NCI-H1436 treated with DMSO at 0.1 percent for 48 hours (cell line): ENCODE results near the gene SLC39A1.

Source experiments
- DNase-seq: peaks from one replicate; lab custom pipeline; 2025; lab: John Stamatoyannopoulos, UW

Gene SLC39A1

GRCh38 chr1:153976819-153977249 lies 13.5 kb upstream of the SLC39A1 start:
- DNase-seq: no peak

- DNase-seq: no peak
These were observed 10.2 kb upstream of the SLC39A1 start for GRCh38 chr1:153973525-153973924.

- DNase-seq: no peak
These were observed 9.7 kb upstream of the SLC39A1 start for GRCh38 chr1:153973071-153973470.

DNA sequence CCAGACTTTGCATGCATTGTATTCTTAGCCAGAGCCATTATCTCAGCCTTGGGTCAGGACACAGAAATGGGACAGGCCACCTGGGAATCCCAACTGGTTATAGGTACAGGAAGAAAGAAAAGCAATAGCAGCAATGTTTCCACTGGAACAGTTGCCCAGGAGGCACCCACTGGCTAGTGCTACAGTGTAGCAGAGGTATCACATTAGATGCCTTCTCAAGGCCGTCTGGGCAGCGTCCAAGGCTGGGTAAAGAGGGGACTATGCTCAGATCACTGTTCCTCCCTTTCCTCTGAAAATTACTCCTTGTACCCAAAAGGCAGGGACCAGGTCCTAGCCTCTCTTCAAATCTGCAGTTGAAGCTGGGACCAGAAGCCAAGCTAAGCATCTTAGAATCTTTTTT lies 7.0 kb upstream of the SLC39A1 start:
- DNase-seq: no peak

GRCh38 chr1:153968972-153969371 lies 5.6 kb upstream of the SLC39A1 start:
- no peak for DNase-seq

GRCh38 chr1:153968408-153968807 lies 5.1 kb upstream of the SLC39A1 start:
- DNase-seq: no peak

- no peak for DNase-seq
These were observed 4.6 kb upstream of the SLC39A1 start for GRCh38 chr1:153968000-153968363.

DNA sequence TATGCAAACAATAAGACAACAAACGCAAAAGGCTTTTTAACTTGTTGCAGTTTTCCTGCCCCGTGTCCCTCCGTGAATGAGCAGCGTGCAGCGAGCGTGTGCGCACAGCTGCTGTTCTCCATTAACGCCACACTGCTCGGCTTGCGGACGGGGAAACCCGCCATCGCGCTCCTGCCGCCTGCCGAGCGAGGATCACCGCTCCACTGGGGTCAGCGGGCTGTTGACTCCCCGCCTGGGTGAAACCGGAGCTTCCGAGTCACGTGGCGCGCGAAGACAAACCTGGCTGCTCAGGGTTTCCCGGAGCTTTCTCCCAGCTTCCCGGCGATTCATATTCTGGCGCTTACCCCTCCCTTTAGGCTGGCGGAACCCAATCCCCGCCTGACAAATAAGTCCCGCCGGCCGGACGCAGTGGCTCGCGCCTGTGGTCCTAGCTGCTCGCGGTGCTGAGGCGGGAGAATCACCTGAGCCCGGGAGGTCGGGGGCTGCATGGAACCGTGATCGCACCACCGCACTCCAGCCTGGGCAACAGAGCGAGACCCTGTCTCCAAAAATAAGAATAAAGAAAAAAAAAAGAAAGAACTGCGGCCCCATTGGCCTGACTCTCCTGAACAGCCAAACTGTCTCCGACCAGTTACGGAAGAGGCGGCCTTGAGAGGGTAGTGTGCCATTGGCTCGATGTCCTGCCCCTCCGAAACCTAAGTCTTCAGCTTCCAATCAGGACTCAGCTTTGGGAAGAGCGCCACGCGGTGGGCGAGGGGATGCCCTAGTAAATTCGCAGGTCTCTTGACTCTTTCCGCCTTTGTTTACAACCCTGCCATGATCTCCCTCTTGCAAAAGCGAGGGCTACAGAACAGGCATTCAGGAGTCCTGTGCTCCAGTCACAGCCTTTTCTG lies 4.0 kb upstream of the SLC39A1 start, which contains the start of gene CREB3L4:
TSS of gene CREB3L4 (plus strand) at position 796 of the 893 bp plus-strand sequence. CDS start 624 bp downstream, outside the sequence.
- DNase-seq: peak; percentile 97

GRCh38 chr1:153963850-153964331 lies 554 bp upstream of the SLC39A1 start:
- DNase-seq: no peak

DNA sequence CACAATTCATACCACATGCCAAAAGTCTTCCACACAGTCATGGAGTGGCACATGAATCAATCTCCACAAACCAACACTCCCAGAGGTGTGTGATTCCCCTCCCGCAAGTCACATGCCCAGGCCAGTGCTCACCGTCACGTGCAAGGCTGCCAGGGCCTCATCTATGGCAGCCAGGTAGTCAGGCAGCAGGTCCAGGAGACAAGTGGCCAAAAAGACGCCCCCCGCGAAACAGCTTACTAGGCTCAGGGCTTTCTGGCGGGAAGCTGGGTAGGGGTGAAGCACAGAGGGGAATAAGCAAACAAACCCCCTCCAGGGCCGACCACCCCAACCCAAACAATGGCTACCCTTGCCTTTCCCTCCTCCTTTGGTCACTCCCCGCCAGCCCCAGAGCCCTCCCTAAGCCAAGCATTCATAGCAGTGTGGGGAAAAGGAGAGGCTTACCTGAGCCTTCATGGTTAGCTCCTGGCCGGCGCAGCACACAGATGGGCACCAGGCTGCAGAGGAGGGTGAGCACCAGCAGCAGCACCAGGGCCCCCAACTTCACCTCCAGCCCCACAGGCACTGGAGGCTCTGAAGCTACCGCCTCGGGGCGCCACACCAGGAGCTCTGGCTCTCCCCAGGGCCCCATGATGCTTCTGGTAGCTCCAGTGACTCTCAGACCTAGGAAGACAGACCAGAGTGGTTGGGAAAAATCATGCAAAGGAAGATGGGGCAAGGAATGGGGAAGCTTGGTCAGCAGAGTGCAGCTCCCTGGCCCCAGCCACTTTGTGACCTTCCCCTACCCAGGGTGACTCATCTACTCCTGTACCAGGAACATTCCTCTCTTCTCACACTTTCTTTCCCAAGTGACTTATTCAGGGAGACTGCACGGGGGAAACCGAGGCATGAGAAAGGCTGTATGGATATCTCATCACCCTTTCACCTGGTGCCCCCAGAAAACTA lies 978 bp downstream of the SLC39A1 start:
- DNase-seq: no peak

DNA sequence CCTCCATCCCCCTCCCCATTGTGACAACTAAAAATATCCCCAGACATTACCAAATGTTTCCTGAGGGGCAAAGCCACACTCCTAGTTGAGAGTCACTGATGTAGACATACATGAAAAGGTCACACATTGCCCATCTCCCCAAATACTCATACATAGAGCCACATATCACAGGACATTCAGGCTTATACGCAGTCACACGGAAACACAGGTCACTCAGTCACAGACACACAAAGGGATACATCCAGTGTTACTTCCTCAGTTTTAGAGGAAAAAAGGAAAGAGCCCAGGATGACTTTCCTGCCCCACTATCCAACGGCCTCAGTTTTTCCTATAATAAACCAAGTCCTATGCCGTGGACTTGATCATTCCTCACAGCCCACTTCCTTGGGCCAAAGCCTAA lies 1.9 kb downstream of the SLC39A1 start:
- no peak for DNase-seq

GRCh38 chr1:153960206-153960605 lies 3.1 kb downstream of the SLC39A1 start:
- no peak for DNase-seq

DNA sequence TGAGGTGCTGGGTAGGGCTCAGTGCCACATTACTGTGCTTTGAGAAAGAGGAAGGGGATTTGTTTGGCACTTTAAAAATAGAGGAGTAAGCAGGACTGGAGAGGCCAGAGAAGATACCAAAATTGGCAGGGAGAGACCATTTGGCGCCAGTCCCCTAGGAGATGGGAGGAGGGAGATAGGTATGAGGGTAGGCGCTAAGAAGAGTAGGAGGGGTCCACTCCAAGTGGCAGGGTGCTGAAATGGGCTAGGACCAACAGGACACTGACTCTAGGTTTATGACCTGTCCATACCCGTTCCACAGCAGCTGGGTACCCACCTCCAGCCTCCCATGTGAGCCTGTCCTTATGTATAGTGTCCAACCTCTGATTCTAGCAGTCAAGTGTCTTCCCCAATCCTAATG lies 3.9 kb downstream of the SLC39A1 start:
- DNase-seq: no peak

DNA sequence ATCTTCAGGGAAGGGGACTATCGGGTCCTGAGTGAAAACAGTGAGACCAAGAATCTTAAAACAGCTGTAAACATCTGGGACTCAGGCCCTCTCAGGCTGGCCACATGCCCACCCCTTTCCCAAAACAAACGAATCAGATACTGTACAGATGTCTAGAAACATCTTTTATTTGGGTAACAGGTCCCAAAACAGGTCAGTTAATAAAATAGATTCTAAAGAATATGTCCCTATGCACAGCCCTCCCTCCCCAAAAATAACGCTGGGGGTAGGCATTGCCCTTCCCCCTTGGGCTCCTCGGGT lies 4.4 kb downstream of the SLC39A1 start:
- no peak for DNase-seq

DNA sequence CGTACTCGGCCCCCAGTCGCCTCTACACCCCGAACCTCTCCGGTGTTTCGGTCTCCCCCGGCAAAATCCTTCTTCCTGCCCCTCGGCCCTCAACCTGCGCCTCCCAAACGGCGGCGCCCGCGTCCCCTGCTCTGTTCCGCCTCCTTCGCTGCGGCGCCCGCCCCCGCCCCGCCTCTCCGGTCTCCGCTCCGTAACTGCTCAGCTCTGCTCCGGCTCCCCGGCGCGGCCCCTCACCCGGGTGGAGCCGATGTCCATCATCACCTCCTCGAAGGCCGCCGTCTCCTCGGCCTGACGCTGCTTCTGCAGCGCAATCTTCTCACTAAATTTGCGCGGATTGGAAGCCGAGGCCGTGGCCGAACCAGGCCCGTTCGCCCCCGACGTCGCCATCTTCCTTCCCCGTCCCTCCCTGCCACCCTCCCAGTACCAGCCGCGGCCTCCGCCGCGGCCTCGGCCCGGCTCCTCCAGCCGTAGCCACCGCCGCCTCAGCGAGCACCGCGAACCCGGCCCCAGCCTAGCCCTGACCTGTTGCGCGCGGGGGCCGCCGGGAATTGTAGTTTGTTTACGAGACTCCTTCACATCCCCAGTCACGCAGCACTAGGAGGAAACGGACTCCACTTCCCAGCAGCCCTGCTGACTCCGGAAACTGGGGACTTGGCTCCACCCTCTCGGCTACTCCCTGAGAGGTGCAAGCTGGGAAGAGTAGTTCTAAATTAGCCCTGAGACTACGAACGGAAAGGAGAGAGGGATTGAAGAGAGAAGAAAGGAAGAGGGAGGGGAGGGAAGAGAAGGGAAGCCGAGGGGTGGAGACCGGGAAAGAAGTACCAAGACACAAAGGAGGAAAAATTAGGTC lies 5.0 kb downstream of the SLC39A1 start, which contains the start of gene CRTC2:
TSS of gene CRTC2 (minus strand) at position 502 of the 850 bp plus-strand sequence. CDS start at position 387, 115 bp downstream.
- peak; percentile 84 for DNase-seq

DNA sequence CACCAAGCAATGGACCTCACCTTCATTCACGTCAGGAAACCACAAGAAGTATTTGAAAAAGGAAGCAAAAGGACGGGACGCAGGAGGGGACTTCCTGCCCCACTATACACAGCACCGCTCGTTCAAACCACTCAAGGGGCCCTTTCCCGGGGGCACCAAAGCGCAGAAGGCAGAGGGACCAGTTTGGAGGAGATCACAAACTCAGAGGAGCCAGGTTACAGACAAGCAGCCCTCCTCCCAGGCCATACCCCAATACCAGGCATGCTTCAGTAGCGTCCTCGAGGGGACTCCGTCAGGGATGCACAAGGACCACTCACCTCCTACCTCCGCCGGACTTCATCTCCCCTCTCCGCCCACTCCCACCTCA lies 5.6 kb downstream of the SLC39A1 start:
- no peak for DNase-seq

DNA sequence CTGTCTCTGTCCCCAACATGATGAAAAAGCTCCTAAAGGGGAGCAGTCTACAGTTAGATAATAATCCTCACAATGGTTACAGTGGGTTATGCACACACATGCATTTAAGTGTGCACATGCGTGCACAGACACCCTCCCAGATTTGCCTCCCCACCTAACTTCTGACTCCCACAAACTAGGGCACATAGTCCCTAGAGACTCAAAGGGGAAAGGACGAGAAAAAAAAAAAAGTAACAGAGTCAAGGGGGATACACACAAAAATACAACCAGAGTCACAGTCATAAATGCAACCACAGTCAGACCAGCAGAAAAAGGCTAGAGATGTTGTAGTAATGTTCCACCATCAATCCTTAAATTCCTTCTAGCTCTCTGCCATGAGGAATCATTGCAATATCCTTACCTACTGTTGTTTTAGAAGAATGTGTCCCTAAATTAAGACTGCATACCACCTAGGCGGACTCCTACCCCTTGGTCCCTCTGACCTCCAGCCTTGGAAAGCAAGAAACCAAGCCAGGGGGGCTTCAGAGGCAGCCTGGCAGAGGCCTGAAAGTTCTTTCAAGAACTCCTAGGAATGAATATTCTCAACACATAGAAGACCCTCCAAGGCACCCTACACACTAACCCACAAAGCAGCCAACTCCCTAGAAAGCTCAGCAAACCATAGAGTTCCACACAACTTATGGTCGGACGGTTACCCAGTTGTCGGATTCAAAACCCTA lies 6.2 kb downstream of the SLC39A1 start:
- no peak for DNase-seq

DNA sequence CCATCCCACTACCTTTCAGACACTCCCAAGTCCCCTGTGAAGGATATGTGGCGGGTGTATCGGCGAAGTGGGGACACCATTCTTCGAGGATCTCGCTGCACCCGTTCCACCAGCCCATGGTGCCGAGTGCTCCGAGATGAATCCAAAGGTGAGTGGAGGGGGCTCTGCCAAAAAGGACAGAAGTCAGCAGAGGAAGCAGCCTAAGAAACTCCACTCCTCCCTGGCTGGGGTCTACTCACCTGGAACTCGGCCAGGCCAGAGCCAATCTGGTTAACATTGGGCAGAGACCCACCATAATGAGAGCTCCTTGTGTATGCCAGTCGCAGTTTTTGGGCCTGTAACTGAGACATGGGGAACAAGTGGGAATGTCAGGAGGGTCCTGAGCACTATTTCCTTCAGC lies 8.5 kb downstream of the SLC39A1 start:
- no peak for DNase-seq

GRCh38 chr1:153953859-153954365 lies 9.4 kb downstream of the SLC39A1 start:
- DNase-seq: no peak

- DNase-seq: no peak
These were observed 11.5 kb downstream of the SLC39A1 start for GRCh38 chr1:153951801-153952200.

- no peak for DNase-seq
These were observed 12.2 kb downstream of the SLC39A1 start for GRCh38 chr1:153951183-153951582.
